ENCODE data around the gene BICRA.

Gene BICRA

DNA sequence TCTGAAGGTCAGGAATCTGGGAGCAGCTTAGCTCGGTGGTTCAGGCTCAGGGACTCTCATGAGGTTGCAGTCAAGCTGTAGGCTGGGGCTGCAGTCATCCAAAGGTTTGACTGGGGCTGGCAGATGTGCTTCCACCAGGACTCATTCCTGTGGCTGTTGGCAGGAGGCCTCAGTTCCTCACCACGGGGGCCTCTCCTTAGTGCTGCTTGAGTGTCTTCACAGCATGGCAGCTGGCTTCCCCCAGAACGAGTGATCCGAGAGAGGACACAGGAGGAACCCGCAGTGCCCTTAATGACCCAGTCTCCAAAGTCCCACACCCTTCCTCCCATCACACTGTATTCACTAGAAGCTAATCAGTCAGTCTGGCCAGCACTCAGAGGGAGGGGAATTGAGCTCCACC lies 65.6 kb downstream of the BICRA start:
- no peak for TF ChIP-seq ZC3H10 (CRISPR knock-in tag; IDR thresholded peaks at IDR 0.05)
- TF ChIP-seq OSR1 (CRISPR knock-in tag; IDR thresholded peaks at IDR 0.05) = no peak
- no peak for TF ChIP-seq ZNF70 (CRISPR knock-in tag; IDR thresholded peaks at IDR 0.05)
- no peak for TF ChIP-seq TOX (CRISPR knock-in tag; IDR thresholded peaks at IDR 0.05; ENCODE audit: borderline replicate concordance)
- no peak for TF ChIP-seq CSDC2 (CRISPR knock-in tag; IDR thresholded peaks at IDR 0.05)
- TF ChIP-seq, protein P1, sequence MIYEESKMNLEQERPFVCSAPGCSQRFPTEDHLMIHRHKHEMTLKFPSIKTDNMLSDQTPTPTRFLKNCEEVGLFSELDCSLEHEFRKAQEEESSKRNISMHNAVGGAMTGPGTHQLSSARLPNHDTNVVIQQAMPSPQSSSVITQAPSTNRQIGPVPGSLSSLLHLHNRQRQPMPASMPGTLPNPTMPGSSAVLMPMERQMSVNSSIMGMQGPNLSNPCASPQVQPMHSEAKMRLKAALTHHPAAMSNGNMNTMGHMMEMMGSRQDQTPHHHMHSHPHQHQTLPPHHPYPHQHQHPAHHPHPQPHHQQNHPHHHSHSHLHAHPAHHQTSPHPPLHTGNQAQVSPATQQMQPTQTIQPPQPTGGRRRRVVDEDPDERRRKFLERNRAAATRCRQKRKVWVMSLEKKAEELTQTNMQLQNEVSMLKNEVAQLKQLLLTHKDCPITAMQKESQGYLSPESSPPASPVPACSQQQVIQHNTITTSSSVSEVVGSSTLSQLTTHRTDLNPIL (CRISPR knock-in tag; IDR thresholded peaks at IDR 0.05; ENCODE audit: low read depth) = no peak
- no peak for ATAC-seq

DNA sequence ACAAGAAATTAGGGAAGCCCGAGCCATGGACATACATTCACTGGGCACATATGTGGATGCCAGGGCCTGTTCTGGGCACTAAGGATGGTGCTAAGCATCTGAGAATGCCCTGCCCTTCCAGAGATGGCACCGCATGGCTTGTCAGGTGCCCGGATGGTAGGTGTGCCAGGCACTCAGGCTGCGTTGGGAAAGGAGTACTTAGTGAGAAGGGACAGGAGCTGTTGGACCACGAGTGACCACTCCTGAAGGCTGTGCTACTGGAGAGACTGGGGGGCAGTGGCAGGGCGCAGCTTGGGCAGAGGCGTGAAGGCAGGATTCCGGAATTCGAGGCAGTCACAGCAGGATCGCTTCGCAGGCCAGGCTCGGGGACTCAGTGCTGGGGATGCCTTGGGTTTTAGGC lies 66.3 kb downstream of the BICRA start:
- TF ChIP-seq GLIS3 (CRISPR knock-in tag; IDR thresholded peaks at IDR 0.05) = no peak
- no peak for TF ChIP-seq ZNF565 (CRISPR knock-in tag; conservative IDR thresholded peaks at IDR 0.05; ENCODE audit: low read depth)
- TF ChIP-seq, protein P2, sequence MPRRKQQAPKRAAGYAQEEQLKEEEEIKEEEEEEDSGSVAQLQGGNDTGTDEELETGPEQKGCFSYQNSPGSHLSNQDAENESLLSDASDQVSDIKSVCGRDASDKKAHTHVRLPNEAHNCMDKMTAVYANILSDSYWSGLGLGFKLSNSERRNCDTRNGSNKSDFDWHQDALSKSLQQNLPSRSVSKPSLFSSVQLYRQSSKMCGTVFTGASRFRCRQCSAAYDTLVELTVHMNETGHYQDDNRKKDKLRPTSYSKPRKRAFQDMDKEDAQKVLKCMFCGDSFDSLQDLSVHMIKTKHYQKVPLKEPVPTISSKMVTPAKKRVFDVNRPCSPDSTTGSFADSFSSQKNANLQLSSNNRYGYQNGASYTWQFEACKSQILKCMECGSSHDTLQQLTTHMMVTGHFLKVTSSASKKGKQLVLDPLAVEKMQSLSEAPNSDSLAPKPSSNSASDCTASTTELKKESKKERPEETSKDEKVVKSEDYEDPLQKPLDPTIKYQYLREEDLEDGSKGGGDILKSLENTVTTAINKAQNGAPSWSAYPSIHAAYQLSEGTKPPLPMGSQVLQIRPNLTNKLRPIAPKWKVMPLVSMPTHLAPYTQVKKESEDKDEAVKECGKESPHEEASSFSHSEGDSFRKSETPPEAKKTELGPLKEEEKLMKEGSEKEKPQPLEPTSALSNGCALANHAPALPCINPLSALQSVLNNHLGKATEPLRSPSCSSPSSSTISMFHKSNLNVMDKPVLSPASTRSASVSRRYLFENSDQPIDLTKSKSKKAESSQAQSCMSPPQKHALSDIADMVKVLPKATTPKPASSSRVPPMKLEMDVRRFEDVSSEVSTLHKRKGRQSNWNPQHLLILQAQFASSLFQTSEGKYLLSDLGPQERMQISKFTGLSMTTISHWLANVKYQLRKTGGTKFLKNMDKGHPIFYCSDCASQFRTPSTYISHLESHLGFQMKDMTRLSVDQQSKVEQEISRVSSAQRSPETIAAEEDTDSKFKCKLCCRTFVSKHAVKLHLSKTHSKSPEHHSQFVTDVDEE (CRISPR knock-in tag; IDR thresholded peaks at IDR 0.05) = no peak
- TF ChIP-seq, protein P3, sequence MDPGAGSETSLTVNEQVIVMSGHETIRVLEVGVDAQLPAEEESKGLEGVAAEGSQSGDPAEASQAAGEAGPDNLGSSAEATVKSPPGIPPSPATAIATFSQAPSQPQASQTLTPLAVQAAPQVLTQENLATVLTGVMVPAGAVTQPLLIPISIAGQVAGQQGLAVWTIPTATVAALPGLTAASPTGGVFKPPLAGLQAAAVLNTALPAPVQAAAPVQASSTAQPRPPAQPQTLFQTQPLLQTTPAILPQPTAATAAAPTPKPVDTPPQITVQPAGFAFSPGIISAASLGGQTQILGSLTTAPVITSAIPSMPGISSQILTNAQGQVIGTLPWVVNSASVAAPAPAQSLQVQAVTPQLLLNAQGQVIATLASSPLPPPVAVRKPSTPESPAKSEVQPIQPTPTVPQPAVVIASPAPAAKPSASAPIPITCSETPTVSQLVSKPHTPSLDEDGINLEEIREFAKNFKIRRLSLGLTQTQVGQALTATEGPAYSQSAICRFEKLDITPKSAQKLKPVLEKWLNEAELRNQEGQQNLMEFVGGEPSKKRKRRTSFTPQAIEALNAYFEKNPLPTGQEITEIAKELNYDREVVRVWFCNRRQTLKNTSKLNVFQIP (CRISPR knock-in tag; IDR thresholded peaks at IDR 0.05; ENCODE audit: borderline replicate concordance, low read depth) = no peak
- no peak for TF ChIP-seq ESRRG (CRISPR knock-in tag; IDR thresholded peaks at IDR 0.05)
- no peak for ATAC-seq

DNA sequence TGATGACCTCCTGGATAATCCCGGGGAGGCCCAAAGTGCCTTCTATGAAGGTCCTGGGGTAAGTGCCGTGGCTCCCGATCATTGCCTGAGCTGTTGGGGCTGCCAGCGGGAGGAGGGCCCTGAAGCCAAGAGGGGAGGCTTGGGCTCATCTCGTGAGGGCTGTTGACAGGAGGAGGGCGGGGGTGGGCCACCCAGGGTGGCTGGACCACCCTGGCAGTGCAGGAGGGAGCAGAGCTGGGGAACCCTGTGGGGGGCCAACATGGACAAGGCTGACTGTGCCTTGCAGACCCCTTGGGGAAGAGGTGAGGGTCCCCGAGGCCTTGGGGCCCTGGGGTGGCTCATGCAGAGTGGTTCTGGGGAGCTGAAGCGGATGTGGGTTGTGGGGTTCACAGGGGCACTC lies 66.9 kb downstream of the BICRA start:
- TF ChIP-seq, protein P3 (CRISPR knock-in tag; IDR thresholded peaks at IDR 0.05; ENCODE audit: borderline replicate concordance, low read depth) = no peak
- no peak for TF ChIP-seq BACH2 (CRISPR knock-in tag; IDR thresholded peaks at IDR 0.05; ENCODE audit: borderline replicate concordance)
- no peak for TF ChIP-seq ZFP30 (CRISPR knock-in tag; IDR thresholded peaks at IDR 0.05)
- no peak for TF ChIP-seq GLIS3 (CRISPR knock-in tag; IDR thresholded peaks at IDR 0.05)
- no peak for TF ChIP-seq ARNTL (CRISPR knock-in tag; IDR thresholded peaks at IDR 0.05; ENCODE audit: borderline replicate concordance, low read depth)
- TF ChIP-seq ZNF8 (CRISPR knock-in tag; IDR thresholded peaks at IDR 0.05) = no peak
- no peak for TF ChIP-seq ZC3H10 (CRISPR knock-in tag; IDR thresholded peaks at IDR 0.05)
- no peak for TF ChIP-seq ZNF565 (CRISPR knock-in tag; conservative IDR thresholded peaks at IDR 0.05; ENCODE audit: low read depth)
- TF ChIP-seq, protein P4, sequence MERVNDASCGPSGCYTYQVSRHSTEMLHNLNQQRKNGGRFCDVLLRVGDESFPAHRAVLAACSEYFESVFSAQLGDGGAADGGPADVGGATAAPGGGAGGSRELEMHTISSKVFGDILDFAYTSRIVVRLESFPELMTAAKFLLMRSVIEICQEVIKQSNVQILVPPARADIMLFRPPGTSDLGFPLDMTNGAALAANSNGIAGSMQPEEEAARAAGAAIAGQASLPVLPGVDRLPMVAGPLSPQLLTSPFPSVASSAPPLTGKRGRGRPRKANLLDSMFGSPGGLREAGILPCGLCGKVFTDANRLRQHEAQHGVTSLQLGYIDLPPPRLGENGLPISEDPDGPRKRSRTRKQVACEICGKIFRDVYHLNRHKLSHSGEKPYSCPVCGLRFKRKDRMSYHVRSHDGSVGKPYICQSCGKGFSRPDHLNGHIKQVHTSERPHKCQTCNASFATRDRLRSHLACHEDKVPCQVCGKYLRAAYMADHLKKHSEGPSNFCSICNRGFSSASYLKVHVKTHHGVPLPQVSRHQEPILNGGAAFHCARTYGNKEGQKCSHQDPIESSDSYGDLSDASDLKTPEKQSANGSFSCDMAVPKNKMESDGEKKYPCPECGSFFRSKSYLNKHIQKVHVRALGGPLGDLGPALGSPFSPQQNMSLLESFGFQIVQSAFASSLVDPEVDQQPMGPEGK (CRISPR knock-in tag; IDR thresholded peaks at IDR 0.05; ENCODE audit: borderline replicate concordance) = no peak
- no peak for TF ChIP-seq ISL1 (CRISPR knock-in tag; IDR thresholded peaks at IDR 0.05)
- ATAC-seq = no peak

DNA sequence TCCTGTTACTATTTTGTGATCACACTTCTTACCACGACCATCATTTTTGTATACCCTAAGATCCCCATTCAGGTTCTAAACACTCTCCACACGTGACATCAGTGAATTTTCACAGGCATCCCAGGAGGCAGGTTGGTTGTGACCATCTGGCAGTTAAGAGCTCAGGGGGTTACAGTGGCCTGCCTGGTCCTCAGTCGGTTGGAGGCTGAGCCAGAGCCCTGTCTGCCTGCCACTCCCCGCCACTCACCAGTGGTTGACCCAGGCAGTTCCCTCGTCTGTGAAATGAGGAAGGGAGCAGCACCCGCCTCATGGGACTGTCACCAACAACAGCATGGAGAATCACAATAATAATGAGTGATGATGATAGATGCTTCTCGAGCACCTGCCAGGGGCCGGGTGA lies 67.9 kb downstream of the BICRA start:
- ATAC-seq = no peak
- TF ChIP-seq ISL1 (CRISPR knock-in tag; IDR thresholded peaks at IDR 0.05) (no peak), GLIS3 (CRISPR knock-in tag; IDR thresholded peaks at IDR 0.05) (no peak), ARNTL (CRISPR knock-in tag; IDR thresholded peaks at IDR 0.05; ENCODE audit: borderline replicate concordance, low read depth) (no peak), ZFP30 (CRISPR knock-in tag; IDR thresholded peaks at IDR 0.05) (no peak), SNAI2 (CRISPR knock-in tag; IDR thresholded peaks at IDR 0.05) (no peak), CSDC2 (CRISPR knock-in tag; IDR thresholded peaks at IDR 0.05) (no peak), TOX (CRISPR knock-in tag; IDR thresholded peaks at IDR 0.05; ENCODE audit: borderline replicate concordance) (no peak)
- TF ChIP-seq, protein P5, sequence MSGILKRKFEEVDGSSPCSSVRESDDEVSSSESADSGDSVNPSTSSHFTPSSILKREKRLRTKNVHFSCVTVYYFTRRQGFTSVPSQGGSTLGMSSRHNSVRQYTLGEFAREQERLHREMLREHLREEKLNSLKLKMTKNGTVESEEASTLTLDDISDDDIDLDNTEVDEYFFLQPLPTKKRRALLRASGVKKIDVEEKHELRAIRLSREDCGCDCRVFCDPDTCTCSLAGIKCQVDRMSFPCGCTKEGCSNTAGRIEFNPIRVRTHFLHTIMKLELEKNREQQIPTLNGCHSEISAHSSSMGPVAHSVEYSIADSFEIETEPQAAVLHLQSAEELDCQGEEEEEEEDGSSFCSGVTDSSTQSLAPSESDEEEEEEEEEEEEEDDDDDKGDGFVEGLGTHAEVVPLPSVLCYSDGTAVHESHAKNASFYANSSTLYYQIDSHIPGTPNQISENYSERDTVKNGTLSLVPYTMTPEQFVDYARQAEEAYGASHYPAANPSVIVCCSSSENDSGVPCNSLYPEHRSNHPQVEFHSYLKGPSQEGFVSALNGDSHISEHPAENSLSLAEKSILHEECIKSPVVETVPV (CRISPR knock-in tag; IDR thresholded peaks at IDR 0.05) = no peak
- TF ChIP-seq, protein P4 (CRISPR knock-in tag; IDR thresholded peaks at IDR 0.05; ENCODE audit: borderline replicate concordance) = no peak
- TF ChIP-seq, protein P2 (CRISPR knock-in tag; IDR thresholded peaks at IDR 0.05) = no peak

All from SK-N-SH treated with all-trans-retinoic acid at 6 μM for 48 hours (cell line).